Vagina (tissue), 2 donors: ENCODE results near the gene GMCL2. TPM values are rescaled to one million over a fixed set of nuclear protein-coding genes. Genes with fewer than 3 reads are reported as not detected.

Experiments
- DNase-seq, 2 donors: peaks; one replicate each; pipeline ENCODE4 v3.0.0-alpha.2; 2017; ENCODE audit errors: extremely low spot score in 2 of 2
- H3K27ac ChIP-seq: fragments of 200-600 bp; sonication (generic); one replicate; pipeline ENCODE4 v1.5.1; 2019
- H3K27me3 ChIP-seq: fragments of 200-600 bp; sonication (generic); one replicate; pipeline ENCODE4 v1.5.1; 2019
- H3K36me3 ChIP-seq, 2 donors: fragments of 200-600 bp; sonication (generic); one replicate each; pipeline ENCODE4 v1.5.1; 2017 to 2019
- H3K4me1 ChIP-seq: fragments of 200-600 bp; sonication (generic); one replicate; pipeline ENCODE4 v1.5.1; 2019
- H3K4me3 ChIP-seq, 2 donors: fragments of 200-600 bp; sonication (generic); 1 replicate in 1 of 2; 2 replicates in 1 of 2; pipeline ENCODE4 v1.5.1; 2016 to 2019
- H3K9me3 ChIP-seq: fragments of 200-600 bp; sonication (generic); one replicate; pipeline ENCODE4 v1.5.1; 2019
- CTCF ChIP-seq, 3 experiments: fragments of 450-650 bp in 2 of 3; fragments of 200-600 bp in 1 of 3; sonication (generic) in 1 of 3; IDR thresholded peaks; one replicate each; pipeline ENCODE4 v1.5.1; 2017 to 2019; ENCODE audit warnings: antibody characterized with exemption in 3 of 3, mild to moderate bottlenecking in 2 of 3, moderate library complexity in 2 of 3
- POLR2A ChIP-seq, 2 donors: fragments of 450-650 bp; IDR thresholded peaks; one replicate each; pipeline ENCODE4 v1.6.1; 2017; ENCODE audit warnings: antibody characterized with exemption in 2 of 2, mild to moderate bottlenecking in 2 of 2, moderate library complexity in 2 of 2
- POLR2AphosphoS5 ChIP-seq, 2 donors: sonication (generic); formaldehyde crosslinking; IDR thresholded peaks; one replicate each; pipeline ENCODE4 v1.9.0; 2017; ENCODE audit warnings: antibody characterized with exemption in 2 of 2, mild to moderate bottlenecking in 2 of 2, low read depth in 1 of 2; ENCODE audit not compliant: insufficient read depth in 1 of 2
- intact Hi-C: fragments of 100-400 bp; cut with DNase I; formaldehyde crosslinking; loops from one replicate; pipeline ENCODE4 v1.15.1; 2023
- total RNA-seq: library from RNA; depleted of rRNA; stranded (reverse); fragments of >200 nt; gene quantifications from one replicate; pipeline ENCODE4 v1.2.3, GENCODE V29; 2016

The GMCL2 gene
- total RNA-seq, 1 donor from 2014 or later = not detected

GRCh38 chr5:178210073-178210535 is 22.9 kb upstream of the GMCL2 start:
- Histone ChIP-seq H3K9me3 (no peaks in the 10 kb centered on the region), H3K27ac (no peak overlapping the region), H3K36me3 (peaks cover 4 to 86% of the 10 kb centered on the region in 2 donors), H3K4me3 (no peak overlapping the region), H3K27me3 (no peaks in the 10 kb centered on the region), H3K4me1 (peaks cover 38% of the 10 kb centered on the region)
- TF ChIP-seq POLR2A (IDR thresholded peaks at IDR 0.05) (no peak), CTCF (IDR thresholded peaks at IDR 0.05) (no peak), POLR2AphosphoS5 (IDR thresholded peaks at IDR 0.05; ENCODE audit: insufficient read depth in 1 of 2, low read depth in 1 of 2) (no peak)
- intact Hi-C loops = no loop called here
- no peak for DNase-seq

GRCh38 chr5:178209334-178210072 is 22.3 kb upstream of the GMCL2 start:
- DNase-seq = no peak
- no peaks in the 10 kb centered on the region for H3K27me3 ChIP-seq
- peaks cover 4 to 81% of the 10 kb centered on the region in 2 donors for H3K36me3 ChIP-seq
- H3K4me1 ChIP-seq = peaks cover 34% of the 10 kb centered on the region
- H3K9me3 ChIP-seq = no peaks in the 10 kb centered on the region
- H3K27ac ChIP-seq = no peak overlapping the region
- no peak overlapping the region for H3K4me3 ChIP-seq
- no peak for TF ChIP-seq POLR2AphosphoS5 (IDR thresholded peaks at IDR 0.05; ENCODE audit: insufficient read depth in 1 of 2, low read depth in 1 of 2)
- no peak for TF ChIP-seq CTCF (IDR thresholded peaks at IDR 0.05)
- intact Hi-C loops = no loop called here

- H3K4me3 ChIP-seq = no peak overlapping the region
- no peaks in the 10 kb centered on the region for H3K27me3 ChIP-seq
- H3K36me3 ChIP-seq = peaks cover 4 to 73% of the 10 kb centered on the region in 2 donors
- intact Hi-C loops = no loop called here
- no peak for DNase-seq
- no peak overlapping the region for H3K27ac ChIP-seq
- no peaks in the 10 kb centered on the region for H3K9me3 ChIP-seq
- peaks cover 37% of the 10 kb centered on the region for H3K4me1 ChIP-seq
- TF ChIP-seq POLR2A (IDR thresholded peaks at IDR 0.05) (no peak), CTCF (IDR thresholded peaks at IDR 0.05) (no peak), POLR2AphosphoS5 (IDR thresholded peaks at IDR 0.05; ENCODE audit: insufficient read depth in 1 of 2, low read depth in 1 of 2) (no peak)
Measured at GRCh38 chr5:178208540-178209227, 21.5 kb upstream of the GMCL2 start.

GRCh38 chr5:178207917-178208280 is 20.7 kb upstream of the GMCL2 start:
- H3K9me3 ChIP-seq = no peaks in the 10 kb centered on the region
- intact Hi-C loops = no loop called here
- H3K4me1 ChIP-seq = peaks cover 39% of the 10 kb centered on the region
- peaks cover 4 to 66% of the 10 kb centered on the region in 2 donors for H3K36me3 ChIP-seq
- H3K4me3 ChIP-seq = no peak overlapping the region
- DNase-seq = no peak
- no peak for TF ChIP-seq CTCF (IDR thresholded peaks at IDR 0.05)
- no peak for TF ChIP-seq POLR2AphosphoS5 (IDR thresholded peaks at IDR 0.05; ENCODE audit: insufficient read depth in 1 of 2, low read depth in 1 of 2)
- TF ChIP-seq POLR2A (IDR thresholded peaks at IDR 0.05) = no peak
- no peaks in the 10 kb centered on the region for H3K27me3 ChIP-seq
- no peak overlapping the region for H3K27ac ChIP-seq
